ENCODE data around the gene NALCN. TPM values are rescaled to one million over a fixed set of nuclear protein-coding genes. Genes with fewer than 3 reads are reported as not detected.

The NALCN gene
- total RNA-seq, 1 donor from 2014 or later: not detected

- no peak for DNase-seq (ENCODE audit: low spot score)
- H3K27me3 Mint-ChIP-seq (ENCODE audit: unreplicated experiment): no peaks in the 10 kb centered on the region
- H3K4me1 Mint-ChIP-seq (ENCODE audit: unreplicated experiment): no peaks in the 10 kb centered on the region
- no peaks in the 10 kb centered on the region for H3K9me3 Mint-ChIP-seq (ENCODE audit: unreplicated experiment)
- H3K4me3 Mint-ChIP-seq (ENCODE audit: unreplicated experiment): no peak overlapping the region
- H3K27ac Mint-ChIP-seq (ENCODE audit: unreplicated experiment): no peak overlapping the region
- TF ChIP-seq CTCF (IDR thresholded peaks at IDR 0.05; ENCODE audit: unreplicated experiment): no peak
- H3K36me3 Mint-ChIP-seq (ENCODE audit: low read depth, unreplicated experiment): no peaks in the 10 kb centered on the region
Observed at GRCh38 chr13:101339202-101339601, 77.1 kb downstream of the NALCN start.

- Mint-ChIP-seq H3K4me3 (ENCODE audit: unreplicated experiment) (no peak overlapping the region), H3K27me3 (ENCODE audit: unreplicated experiment) (no peaks in the 10 kb centered on the region), H3K9me3 (ENCODE audit: unreplicated experiment) (no peaks in the 10 kb centered on the region), H3K4me1 (ENCODE audit: unreplicated experiment) (no peaks in the 10 kb centered on the region), H3K36me3 (ENCODE audit: low read depth, unreplicated experiment) (no peaks in the 10 kb centered on the region), H3K27ac (ENCODE audit: unreplicated experiment) (no peak overlapping the region)
- TF ChIP-seq CTCF (IDR thresholded peaks at IDR 0.05; ENCODE audit: unreplicated experiment): no peak
- no peak for DNase-seq (ENCODE audit: low spot score)
Observed at GRCh38 chr13:101332583-101332982, 83.7 kb downstream of the NALCN start.

- no peak overlapping the region for H3K4me3 Mint-ChIP-seq (ENCODE audit: unreplicated experiment)
- H3K27ac Mint-ChIP-seq (ENCODE audit: unreplicated experiment): no peak overlapping the region
- no peaks in the 10 kb centered on the region for H3K4me1 Mint-ChIP-seq (ENCODE audit: unreplicated experiment)
- H3K9me3 Mint-ChIP-seq (ENCODE audit: unreplicated experiment): no peaks in the 10 kb centered on the region
- DNase-seq (ENCODE audit: low spot score): no peak
- no peak for TF ChIP-seq CTCF (IDR thresholded peaks at IDR 0.05; ENCODE audit: unreplicated experiment)
- no peaks in the 10 kb centered on the region for H3K36me3 Mint-ChIP-seq (ENCODE audit: low read depth, unreplicated experiment)
- H3K27me3 Mint-ChIP-seq (ENCODE audit: unreplicated experiment): no peaks in the 10 kb centered on the region
Observed at GRCh38 chr13:101331731-101332130, 84.6 kb downstream of the NALCN start.

- Mint-ChIP-seq H3K4me3 (ENCODE audit: unreplicated experiment) (no peak overlapping the region), H3K36me3 (ENCODE audit: low read depth, unreplicated experiment) (no peaks in the 10 kb centered on the region), H3K27me3 (ENCODE audit: unreplicated experiment) (no peaks in the 10 kb centered on the region), H3K9me3 (ENCODE audit: unreplicated experiment) (no peaks in the 10 kb centered on the region), H3K27ac (ENCODE audit: unreplicated experiment) (no peak overlapping the region), H3K4me1 (ENCODE audit: unreplicated experiment) (no peaks in the 10 kb centered on the region)
- no peak for TF ChIP-seq CTCF (IDR thresholded peaks at IDR 0.05; ENCODE audit: unreplicated experiment)
- no peak for DNase-seq (ENCODE audit: low spot score)
Observed at GRCh38 chr13:101327871-101328270, 88.4 kb downstream of the NALCN start.

GRCh38 chr13:101326710-101327109 is 89.6 kb downstream of the NALCN start:
- Mint-ChIP-seq H3K9me3 (ENCODE audit: unreplicated experiment) (no peaks in the 10 kb centered on the region), H3K27ac (ENCODE audit: unreplicated experiment) (no peak overlapping the region), H3K4me1 (ENCODE audit: unreplicated experiment) (no peaks in the 10 kb centered on the region), H3K27me3 (ENCODE audit: unreplicated experiment) (no peaks in the 10 kb centered on the region), H3K4me3 (ENCODE audit: unreplicated experiment) (no peak overlapping the region), H3K36me3 (ENCODE audit: low read depth, unreplicated experiment) (no peaks in the 10 kb centered on the region)
- DNase-seq (ENCODE audit: low spot score): no peak
- no peak for TF ChIP-seq CTCF (IDR thresholded peaks at IDR 0.05; ENCODE audit: unreplicated experiment)

Measured in endothelial cell (in vitro differentiated cells).